ENCODE data around the gene BBS9. TPM values are rescaled to one million over a fixed set of nuclear protein-coding genes. Genes with fewer than 3 reads are reported as not detected.

Gene BBS9
- total and polyA plus RNA-seq, 2 donors from 2014 or later = 9.0 to 23.4 TPM

DNA sequence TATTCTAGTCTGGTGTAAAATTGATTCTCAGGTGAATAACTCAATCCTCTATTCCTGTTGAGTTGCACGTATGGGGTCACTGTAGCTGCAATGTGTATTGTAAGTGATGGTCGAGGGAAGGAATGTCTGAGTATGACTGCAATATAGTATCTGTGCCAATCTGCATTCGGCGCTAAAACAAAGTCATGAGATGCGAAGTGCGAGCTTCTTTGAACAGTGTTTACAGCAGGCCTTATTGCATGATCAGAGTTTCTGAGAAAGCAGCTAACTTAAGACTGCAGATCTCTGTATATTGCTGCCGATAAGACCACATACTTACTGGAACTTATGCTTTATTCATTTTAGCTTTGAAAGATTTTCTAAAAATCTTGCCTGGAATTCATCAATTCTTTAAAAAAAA is 434.3 kb downstream of the BBS9 start:
- no peak for FAIRE-seq
- Histone ChIP-seq H3K27me3 (ENCODE audit: control insufficient read depth, insufficient read depth, low read length) (no peaks in the 10 kb centered on the region), H3K27ac (ENCODE audit: low read depth in 2 of 2, low read length in 2 of 2) (no peak overlapping the region), H3K4me1 (ENCODE audit: control insufficient read depth in 2 of 3, insufficient read depth in 2 of 3, low read depth in 1 of 3, low read length in 3 of 3) (no peaks in the 10 kb centered on the region), H3K9me3 (ENCODE audit: control insufficient read depth in 2 of 3, insufficient read depth in 1 of 3, low read length in 3 of 3) (no peaks in the 10 kb centered on the region), H3K4me3 (ENCODE audit: low read length in 3 of 3) (no peak overlapping the region), H3K9ac (ENCODE audit: low read length in 3 of 3) (no peak overlapping the region), H3K36me3 (ENCODE audit: control insufficient read depth in 2 of 3, insufficient read depth in 3 of 3, low read length in 3 of 3) (no peaks in the 10 kb centered on the region)
- intact Hi-C loops (cut with DNase I) = no loop called here
- no peak for DNase-seq
- TF ChIP-seq, protein P1, sequence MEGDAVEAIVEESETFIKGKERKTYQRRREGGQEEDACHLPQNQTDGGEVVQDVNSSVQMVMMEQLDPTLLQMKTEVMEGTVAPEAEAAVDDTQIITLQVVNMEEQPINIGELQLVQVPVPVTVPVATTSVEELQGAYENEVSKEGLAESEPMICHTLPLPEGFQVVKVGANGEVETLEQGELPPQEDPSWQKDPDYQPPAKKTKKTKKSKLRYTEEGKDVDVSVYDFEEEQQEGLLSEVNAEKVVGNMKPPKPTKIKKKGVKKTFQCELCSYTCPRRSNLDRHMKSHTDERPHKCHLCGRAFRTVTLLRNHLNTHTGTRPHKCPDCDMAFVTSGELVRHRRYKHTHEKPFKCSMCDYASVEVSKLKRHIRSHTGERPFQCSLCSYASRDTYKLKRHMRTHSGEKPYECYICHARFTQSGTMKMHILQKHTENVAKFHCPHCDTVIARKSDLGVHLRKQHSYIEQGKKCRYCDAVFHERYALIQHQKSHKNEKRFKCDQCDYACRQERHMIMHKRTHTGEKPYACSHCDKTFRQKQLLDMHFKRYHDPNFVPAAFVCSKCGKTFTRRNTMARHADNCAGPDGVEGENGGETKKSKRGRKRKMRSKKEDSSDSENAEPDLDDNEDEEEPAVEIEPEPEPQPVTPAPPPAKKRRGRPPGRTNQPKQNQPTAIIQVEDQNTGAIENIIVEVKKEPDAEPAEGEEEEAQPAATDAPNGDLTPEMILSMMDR (IDR thresholded peaks at IDR 0.05; ENCODE audit: borderline replicate concordance, extremely low read depth, insufficient read depth) = no peak

DNA sequence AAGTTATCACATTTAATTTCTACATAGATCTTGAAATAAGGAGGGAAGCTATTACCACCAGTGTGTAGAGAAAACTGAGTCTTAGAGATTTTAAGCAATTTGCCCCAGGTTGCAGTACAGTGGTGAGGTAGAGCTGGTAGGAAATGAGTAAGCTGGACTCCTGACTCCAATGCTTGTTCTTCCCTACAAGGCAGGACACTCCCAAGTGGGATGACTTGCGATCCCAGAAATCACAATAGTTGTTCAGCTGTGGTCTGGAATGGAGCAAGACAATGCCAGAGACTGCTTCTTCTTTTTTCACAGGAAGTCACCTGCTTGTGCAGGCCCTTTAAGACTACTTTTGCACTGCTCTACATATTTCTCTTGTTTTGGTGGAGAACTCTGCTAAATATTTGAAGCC is 448.8 kb downstream of the BBS9 start:
- FAIRE-seq (no peak), DNase-seq (no peak)
- H3K27ac ChIP-seq (ENCODE audit: low read depth in 2 of 2, low read length in 2 of 2) = no peak overlapping the region
- H3K36me3 ChIP-seq (ENCODE audit: control insufficient read depth in 2 of 3, insufficient read depth in 3 of 3, low read length in 3 of 3) = no peaks in the 10 kb centered on the region
- no peaks in the 10 kb centered on the region for H3K4me1 ChIP-seq (ENCODE audit: control insufficient read depth in 2 of 3, insufficient read depth in 2 of 3, low read depth in 1 of 3, low read length in 3 of 3)
- no peaks in the 10 kb centered on the region for H3K27me3 ChIP-seq (ENCODE audit: control insufficient read depth, insufficient read depth, low read length)
- intact Hi-C loops (cut with DNase I) = no loop called here
- H3K9me3 ChIP-seq (ENCODE audit: control insufficient read depth in 2 of 3, insufficient read depth in 1 of 3, low read length in 3 of 3) = no peaks in the 10 kb centered on the region
- no peak overlapping the region for H3K4me3 ChIP-seq (ENCODE audit: low read length in 3 of 3)
- TF ChIP-seq, protein P1 (IDR thresholded peaks at IDR 0.05; ENCODE audit: borderline replicate concordance, extremely low read depth, insufficient read depth) = no peak
- H3K9ac ChIP-seq (ENCODE audit: low read length in 3 of 3) = no peak overlapping the region

DNA sequence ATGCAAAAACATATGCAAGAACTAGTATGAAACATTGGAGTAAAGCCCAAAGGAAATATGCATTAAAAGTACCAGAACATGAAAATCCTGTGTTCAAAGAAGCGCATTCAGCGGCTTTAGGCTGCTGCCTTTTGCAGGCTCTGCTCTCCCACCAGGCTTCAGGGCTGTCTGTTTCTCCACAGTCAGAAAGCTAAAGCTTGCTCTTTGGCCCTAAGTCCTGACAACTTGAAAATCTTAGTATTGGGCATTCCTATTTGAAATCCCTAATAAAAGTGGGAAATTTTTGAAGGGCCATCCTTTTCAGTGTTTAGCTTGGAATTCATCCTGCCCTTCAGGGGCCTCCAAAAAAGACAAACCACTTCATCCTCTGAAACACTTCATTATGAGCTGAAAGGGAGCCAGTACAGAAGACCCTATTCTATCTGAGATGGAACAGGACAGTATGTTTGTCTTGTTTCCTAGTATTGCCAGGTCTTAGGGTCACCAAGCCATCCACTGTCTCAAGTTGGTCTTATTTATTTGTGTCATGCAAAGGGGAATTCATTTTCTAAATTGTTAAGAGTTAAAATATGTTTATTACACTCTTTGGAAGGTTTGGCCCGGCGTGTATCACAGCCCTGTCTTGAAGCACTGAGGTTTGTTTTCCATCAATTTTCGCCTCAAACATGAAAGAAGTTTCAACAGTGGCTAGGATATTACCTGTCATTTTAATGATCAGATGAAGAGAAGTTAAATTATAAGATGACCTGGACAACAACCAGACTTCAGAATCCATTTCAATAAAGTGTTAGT is 449.7 kb downstream of the BBS9 start:
- no peaks in the 10 kb centered on the region for H3K4me1 ChIP-seq (ENCODE audit: control insufficient read depth in 2 of 3, insufficient read depth in 2 of 3, low read depth in 1 of 3, low read length in 3 of 3)
- no peaks in the 10 kb centered on the region for H3K36me3 ChIP-seq (ENCODE audit: control insufficient read depth in 2 of 3, insufficient read depth in 3 of 3, low read length in 3 of 3)
- H3K27me3 ChIP-seq (ENCODE audit: control insufficient read depth, insufficient read depth, low read length) = no peaks in the 10 kb centered on the region
- TF ChIP-seq, protein P1 (IDR thresholded peaks at IDR 0.05; ENCODE audit: borderline replicate concordance, extremely low read depth, insufficient read depth) = no peak
- DNase-seq (no peak), FAIRE-seq (no peak)
- no peaks in the 10 kb centered on the region for H3K9me3 ChIP-seq (ENCODE audit: control insufficient read depth in 2 of 3, insufficient read depth in 1 of 3, low read length in 3 of 3)
- H3K9ac ChIP-seq (ENCODE audit: low read length in 3 of 3) = no peak overlapping the region
- intact Hi-C loops (cut with DNase I) = no loop called here
- no peak overlapping the region for H3K4me3 ChIP-seq (ENCODE audit: low read length in 3 of 3)
- no peak overlapping the region for H3K27ac ChIP-seq (ENCODE audit: low read depth in 2 of 2, low read length in 2 of 2)

DNA sequence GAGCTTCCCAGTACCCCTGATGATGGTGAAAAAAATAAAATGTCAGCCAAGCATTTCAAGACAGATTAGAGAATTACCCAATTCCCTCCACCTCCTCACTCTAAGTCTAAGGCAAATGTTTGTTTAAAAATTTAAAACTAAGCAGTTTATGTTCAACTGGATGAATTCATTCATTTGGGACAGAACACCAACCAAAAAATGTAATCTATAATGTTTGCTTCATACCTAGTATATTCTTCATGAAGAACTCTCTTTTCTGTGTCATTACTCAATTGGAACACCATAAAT is 450.3 kb downstream of the BBS9 start:
- Histone ChIP-seq H3K27ac (ENCODE audit: low read depth in 2 of 2, low read length in 2 of 2) (no peak overlapping the region), H3K9me3 (ENCODE audit: control insufficient read depth in 2 of 3, insufficient read depth in 1 of 3, low read length in 3 of 3) (no peaks in the 10 kb centered on the region)
- TF ChIP-seq, protein P1 (IDR thresholded peaks at IDR 0.05; ENCODE audit: borderline replicate concordance, extremely low read depth, insufficient read depth) = no peak

More for the DNA sequence above, 450.3 kb downstream of the BBS9 start:
- Histone ChIP-seq H3K27me3 (ENCODE audit: control insufficient read depth, insufficient read depth, low read length) (no peaks in the 10 kb centered on the region), H3K4me3 (ENCODE audit: low read length in 3 of 3) (no peak overlapping the region), H3K4me1 (ENCODE audit: control insufficient read depth in 2 of 3, insufficient read depth in 2 of 3, low read depth in 1 of 3, low read length in 3 of 3) (no peaks in the 10 kb centered on the region), H3K9ac (ENCODE audit: low read length in 3 of 3) (no peak overlapping the region), H3K36me3 (ENCODE audit: control insufficient read depth in 2 of 3, insufficient read depth in 3 of 3, low read length in 3 of 3) (no peaks in the 10 kb centered on the region)
- intact Hi-C loops (cut with DNase I) = no loop called here
- DNase-seq (no peak), FAIRE-seq (no peak)

All from kidney (tissue), 14 donors.